HT1080 (cell line): Measurements from ENCODE around the gene BMPR1B. TPM values are rescaled to one million over a fixed set of nuclear protein-coding genes. Genes with fewer than 3 reads are reported as not detected.

Experiments used
- DNase-seq: peaks from one replicate; pipeline ENCODE4 v3.0.0-alpha.2; 2015; ENCODE audit warnings: low read depth
- total RNA-seq: library from RNA; depleted of rRNA; stranded (reverse); fragments of >200 nt; shearing (Covaris generic); gene quantifications from 2 replicates; pipeline ENCODE4 v1.2.3, GENCODE V29; 2014

BMPR1B gene
- total RNA-seq, 1 experiment from 2014 or later = 3.2 TPM

DNA sequence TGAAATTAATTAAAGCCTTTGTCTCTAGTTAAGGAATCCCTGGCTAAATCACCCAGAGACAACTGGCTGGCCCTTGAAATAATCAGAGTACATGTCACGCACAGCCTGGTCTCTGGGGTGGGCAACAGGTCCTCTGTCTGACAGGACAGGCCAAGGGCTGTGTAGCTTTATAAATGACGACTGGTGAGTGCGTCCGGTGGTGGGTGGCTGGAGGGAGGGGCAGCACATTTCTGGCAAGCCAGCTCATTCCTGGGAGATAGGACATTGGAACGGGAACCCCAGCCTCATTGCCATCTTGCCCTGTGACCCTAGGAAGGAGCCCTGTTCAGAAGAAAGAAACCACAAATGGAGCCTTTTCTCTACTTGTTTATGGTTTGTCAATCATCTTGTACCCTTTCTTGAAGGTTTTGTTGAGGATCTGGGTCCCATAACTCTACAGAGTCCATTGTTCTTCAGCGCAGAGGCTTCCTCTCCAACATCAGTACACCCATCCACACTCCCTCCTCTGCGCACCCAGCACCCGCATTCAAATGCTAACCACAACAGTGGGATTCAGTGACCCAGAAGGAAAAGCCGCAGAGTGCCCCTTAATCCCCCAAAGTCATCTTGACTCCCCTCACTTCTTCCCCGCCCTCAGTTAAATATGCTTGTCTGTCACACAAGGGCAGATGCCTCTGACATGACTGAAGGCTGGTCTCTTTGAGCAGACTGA lies 422.9 kb downstream of the BMPR1B start:
- no peak for DNase-seq

DNA sequence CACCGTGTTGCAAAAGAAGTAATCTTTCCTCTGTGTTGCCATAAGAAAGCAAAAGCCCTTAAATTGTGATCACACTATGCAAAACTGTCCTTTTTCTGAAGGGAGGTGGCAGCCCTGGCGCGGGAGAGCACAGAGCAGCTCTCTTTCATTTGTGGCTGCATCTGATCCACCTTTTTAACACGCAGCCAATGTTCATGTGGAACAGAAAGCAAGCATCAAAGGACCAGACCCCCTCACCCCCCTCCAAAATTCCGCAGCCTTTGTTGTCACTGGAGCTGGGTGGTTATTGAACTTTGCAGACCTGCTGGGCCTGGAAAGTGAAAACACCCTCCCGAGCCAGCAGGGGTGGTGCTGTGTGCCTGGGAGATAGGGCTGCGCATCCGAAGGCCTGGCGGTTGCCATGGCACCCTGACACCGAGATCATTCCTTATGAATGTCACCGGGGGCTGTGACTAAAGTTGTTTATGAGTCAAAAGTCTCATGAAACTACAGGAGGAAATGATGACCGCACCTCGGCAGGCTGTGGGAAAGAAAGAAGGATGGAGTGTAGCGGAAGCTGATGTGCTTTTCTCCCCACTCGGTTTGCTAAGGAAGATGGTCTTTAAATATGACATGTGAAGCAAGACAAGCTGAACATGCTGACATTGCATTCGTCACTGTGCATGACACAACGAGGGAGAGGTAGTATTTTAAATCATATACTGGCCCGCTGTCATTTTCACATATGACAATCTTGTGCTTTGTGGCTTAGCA lies 423.7 kb downstream of the BMPR1B start:
- DNase-seq = peak; percentile 78

DNA sequence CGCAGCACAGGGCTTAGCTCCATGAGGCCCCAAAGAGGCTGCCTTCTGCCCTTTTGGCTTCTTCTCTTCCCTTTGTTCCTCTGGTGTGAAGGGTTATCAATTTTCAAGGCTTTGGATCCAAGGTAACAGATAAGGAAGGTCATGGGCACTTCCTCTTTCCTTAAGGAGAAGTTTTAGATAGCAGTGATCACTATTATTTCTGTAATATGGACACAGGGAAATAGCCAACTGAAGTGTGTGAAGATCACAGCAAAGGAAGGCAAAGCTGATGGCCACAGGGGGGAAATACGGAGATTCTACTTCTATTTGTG lies 424.2 kb downstream of the BMPR1B start:
- DNase-seq = no peak

DNA sequence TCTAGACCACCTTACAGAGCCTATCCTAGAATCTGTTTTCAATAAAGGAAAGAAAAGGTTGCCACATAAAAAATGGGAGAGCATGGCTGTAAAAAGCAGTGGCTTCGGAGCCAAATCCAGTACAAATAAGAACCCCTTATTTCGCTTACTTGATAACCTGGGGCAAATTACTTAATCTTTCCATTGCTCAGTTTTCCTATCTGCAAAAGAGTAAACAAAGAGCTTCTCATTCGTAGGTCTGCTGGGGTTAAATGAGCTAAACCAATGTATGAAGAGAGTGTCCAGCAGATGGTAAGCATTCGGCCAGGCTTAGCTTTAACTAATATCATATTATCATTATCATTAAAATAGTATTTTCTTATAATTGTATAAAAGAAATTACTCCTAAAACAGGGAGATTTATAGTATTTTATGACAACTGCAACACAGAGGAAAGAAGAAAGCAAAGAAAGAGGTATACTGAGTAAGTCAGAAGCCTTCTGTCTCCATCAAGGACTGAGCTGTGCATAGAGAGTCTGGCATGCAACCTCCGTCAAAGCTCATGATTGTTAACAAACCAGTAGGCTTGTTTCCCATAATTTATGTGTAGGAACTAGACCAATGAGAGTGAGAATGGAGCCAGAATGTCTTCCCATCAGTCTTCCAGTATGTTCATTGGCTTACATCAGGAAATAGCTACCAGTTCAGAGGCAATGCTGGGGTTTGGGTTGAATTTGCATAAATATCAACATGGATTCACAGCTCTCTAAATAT lies 426.1 kb downstream of the BMPR1B start:
- no peak for DNase-seq

DNA sequence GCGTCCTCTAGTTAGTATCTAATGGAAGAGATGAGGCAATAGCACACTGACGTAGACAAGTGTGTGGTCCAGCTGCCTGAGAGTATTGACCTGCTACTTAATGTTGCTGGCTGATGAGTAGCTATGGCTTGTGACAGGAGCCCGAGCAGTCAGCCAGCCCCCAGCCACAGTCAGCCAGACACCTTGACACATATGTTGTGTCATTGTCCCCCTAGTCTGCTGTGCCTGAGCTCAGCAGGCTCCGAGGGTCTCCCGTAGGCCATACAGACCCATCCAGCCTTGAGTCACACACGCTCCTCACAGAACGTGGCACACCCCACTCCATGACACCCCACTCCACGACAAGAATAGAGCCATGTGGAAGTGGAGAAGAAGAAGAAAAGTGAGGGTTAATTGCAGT lies 428.9 kb downstream of the BMPR1B start:
- DNase-seq = no peak

DNA sequence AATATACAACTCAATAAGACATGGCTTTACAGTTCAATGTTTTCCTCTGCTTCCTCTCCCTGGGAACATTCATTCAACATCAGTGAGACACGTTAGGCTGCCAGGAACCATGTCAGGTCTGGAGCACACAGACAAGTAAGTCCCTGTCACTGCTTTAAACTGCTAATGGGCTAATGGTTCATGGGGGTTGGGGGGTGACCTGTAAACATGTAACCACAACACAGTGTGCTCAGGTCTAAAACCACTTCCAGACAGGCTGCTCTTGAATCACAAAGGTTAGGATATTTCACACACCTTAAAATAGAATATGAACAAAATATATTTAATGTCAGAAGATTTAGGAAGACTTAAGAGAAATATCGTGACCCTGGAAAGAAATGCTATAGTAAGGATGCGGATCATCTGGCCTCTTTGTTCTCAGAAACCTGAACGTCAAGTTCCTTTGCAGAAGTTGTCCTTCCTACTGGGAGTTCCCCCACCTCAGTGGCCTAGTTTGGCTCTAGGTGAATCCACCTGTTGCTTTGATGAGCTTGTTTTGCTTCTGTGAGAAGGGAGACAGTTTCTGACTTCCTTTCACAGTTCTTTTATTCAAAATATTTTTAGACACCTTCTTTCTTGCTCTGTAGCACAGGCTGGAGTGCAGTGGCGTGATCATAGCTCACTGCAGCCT lies 431.1 kb downstream of the BMPR1B start:
- DNase-seq = no peak

DNA sequence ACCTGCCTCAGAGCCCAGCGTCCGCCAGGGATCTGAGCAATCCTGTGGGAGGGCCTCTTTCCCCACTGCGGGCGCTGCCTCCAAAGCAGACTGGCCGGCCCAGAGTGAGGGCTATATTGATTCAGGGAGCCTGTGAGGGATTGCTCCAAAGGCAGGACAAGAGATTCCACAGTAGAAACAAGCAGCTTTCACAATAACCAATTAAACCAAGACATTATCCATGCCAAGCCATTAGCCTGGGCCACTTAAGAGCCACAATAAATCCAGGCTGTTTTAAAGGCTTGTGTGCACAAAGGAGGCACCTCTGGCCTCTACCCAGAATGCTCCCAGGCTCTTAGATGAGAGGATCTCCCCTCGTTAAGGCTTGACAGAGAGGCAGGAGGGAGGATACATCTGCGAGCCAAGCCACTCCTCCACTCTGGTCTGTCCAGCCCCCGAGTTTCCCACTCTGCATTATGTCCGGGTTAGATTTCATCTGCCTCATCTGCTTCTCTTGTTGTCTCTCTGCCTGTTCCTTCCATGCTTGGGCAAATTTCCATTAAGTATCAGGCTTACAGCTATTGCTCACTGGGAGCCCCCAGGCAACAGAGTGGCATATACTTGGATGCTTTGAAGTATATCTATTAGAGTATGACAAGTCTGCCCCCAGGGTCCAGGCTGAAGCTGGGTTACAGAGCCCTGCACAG lies 433.1 kb downstream of the BMPR1B start:
- DNase-seq = no peak

DNA sequence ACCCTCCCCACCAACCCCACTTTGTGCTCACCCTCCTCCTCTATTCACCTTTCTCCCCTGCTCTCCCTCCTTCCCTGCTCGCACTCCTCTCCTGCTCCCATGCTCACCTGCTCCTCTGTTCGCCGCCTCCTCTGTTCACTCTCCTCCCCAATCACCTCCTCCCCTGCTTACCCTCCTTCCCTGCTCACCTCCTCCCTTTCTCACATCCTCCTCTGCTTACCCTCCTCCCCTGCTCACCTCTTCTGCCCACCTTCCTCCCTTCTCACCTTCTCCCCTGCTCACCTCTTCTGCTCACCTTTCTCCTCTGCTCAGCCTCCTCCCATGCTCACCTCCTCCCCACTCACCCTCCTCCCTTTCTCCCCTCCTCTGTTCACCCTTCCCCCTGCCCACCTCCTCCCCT lies 433.8 kb downstream of the BMPR1B start:
- DNase-seq = no peak

DNA sequence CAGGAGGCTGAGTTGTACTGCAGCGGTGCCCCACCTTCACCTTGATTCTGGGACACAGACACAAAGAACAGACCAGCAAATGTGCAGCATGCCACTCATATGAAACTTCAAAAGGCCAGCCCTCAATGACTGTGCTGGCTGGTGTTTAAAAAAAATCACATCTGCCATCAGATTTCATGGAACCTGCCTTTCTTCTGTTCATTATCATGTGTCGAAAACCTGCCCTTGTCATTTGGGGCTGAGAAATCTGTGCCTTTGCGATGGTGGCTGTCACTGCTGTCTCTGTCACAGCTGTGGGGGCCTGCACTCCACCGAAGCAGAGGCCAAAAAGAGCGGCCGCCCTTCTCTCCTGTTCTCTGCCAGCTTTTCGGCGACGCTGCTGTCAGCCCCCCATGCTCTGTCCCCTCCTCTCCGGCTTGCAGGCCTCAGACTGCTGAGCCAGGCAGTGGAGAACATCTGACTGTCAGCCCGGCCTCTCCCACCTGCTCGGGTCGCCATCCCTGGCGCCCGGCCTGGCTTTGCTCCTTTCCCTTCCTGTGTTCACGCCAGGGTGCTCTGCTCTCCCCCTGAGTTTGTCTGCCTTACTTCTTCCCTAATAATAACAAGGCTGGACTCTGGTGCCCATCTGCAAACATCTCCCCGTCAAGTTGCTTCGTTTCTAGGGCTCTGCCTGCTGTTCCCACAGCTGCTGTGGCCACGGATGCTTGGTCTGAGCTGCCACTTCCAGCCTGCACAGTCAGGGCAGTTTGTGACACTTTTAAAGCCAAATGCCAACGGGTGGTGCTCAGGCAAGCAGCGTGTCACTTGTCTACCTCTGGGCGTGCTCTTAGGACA lies 435.9 kb downstream of the BMPR1B start:
- DNase-seq = no peak

DNA sequence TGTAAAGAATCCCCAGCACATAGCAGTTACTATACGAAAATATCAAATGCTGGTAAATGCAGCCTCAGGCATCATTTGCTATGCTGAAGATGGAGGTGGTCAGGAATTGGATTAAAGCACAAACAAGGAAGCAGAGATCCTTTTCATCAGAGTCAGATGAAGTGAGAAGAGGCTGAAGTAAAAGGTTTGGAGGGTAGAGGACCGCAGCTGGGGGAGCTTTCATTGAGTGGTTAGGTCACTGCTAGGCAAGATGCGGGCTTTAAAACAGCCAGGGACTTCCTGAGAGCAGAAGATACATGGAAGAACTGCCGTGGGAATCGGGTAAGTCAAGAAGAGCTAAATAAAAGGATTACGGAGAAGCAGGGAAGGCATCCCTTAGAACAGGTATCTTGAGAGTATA lies 439.6 kb downstream of the BMPR1B start:
- DNase-seq = no peak

DNA sequence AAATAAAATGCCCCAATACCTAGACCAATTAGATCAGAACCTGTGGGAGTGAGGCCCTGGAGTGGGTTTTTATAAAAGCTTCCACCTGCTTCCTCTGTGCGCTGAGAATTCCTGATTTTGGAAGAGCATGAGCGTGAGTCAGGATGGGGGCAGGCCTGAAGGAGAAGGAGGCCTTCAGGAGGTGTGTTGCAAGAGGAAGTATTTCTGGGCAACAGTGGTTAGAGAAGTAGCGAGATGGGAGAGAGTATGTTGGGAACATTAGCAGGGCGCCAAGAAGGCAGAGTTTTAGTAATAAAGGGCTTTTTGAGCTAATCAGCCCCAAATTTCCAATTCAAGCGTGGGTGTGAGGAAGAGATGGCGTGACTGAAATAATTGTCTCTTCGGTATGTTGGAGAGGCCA lies 441.2 kb downstream of the BMPR1B start:
- DNase-seq = peak; percentile 45

DNA sequence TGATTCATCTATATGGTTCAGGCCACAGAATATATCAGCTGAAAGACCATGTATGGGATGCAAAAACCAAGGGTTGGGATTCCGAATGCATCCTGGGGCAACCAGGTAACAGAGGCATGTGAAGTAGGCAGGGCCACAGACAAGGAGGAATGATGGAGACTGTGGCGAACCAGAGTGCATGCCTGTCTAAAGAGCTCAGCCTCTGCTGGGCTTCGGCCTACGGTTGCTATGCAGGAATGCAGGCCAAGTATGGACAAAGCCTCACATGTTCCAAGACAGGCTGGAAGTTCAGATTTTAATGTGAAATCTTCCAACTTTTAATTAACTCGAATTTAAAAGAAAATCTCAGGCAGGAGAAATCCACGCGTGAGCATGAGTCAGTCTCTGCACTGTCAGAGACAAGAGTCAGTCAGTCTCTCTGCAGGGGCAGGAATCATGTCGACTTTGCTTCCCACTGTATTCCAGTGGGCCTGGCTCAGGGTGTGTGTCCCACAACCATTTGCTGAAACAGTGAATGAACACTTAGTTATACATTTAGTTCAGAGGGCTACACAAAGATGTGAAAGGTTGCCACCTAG lies 446.6 kb downstream of the BMPR1B start:
- no peak for DNase-seq

DNA sequence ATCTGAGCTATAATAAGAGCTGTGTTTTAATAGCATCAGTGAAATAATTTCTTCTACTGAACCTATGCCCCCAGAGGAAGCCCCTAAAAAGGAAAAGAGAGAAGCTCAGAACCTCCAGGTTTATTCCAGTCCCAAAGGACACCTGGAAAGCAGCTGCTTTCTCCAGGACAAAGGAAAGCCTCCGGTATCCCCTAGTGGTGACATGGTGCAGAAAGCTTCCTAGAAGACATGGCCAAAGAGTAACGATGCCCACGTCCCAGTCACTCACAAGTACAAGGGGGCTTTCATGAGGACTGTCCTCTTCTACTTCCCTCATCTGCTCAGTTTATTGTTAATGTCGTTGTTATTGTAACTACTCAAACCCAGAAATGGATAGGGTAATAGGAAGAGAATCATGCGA lies 447.1 kb downstream of the BMPR1B start:
- DNase-seq = peak; percentile 18
